PC-9 (cell line): ENCODE results near the gene IVNS1ABP. TPM values are rescaled to one million over a fixed set of nuclear protein-coding genes. Genes with fewer than 3 reads are reported as not detected.
A peak's percentile ranks its signal among the peaks of the same experiment; 100 is the strongest.
"Not testable (repeated sequence)": the region's sequence is repeated elsewhere in the genome, so short reads cannot be mapped to it uniquely, and the experiment has no call there.

Source experiments
- Bru-seq: library from RNA; stranded (reverse); fragments of 400-500 nt; gene quantifications from one replicate; lab custom pipeline; 2021; lab: Mats Ljungman, UMichigan
- BruChase-seq, 2 experiments: library from RNA; stranded (reverse); fragments of 400-500 nt; gene quantifications; one replicate each; lab custom pipeline; 2021; lab: Mats Ljungman, UMichigan
- BruUV-seq: library from RNA; stranded (reverse); fragments of 400-500 nt; replicated peaks from 2 replicates; lab custom pipeline; 2021; lab: Mats Ljungman, UMichigan
- CTCF ChIA-PET: fragments of 300-600 bp; sonication (Branson Sonifier 250); formaldehyde crosslinking; loops from one replicate; lab custom pipeline; 2022; ENCODE audit warnings: antibody characterized with exemption; lab: Charles Lee
- POLR2A ChIA-PET: fragments of 300-600 bp; sonication (Branson Sonifier 250); formaldehyde crosslinking; loops from one replicate; lab custom pipeline; 2022; ENCODE audit warnings: antibody characterized with exemption; ENCODE audit not compliant: unreplicated experiment; lab: Charles Lee
- DNase-seq, 2 experiments: peaks; one replicate each; pipeline versions ENCODE4 v3.0.0 to v3.0.0-alpha.2; 2015 to 2022; ENCODE audit warnings: mixed read lengths in 1 of 2
- H2AFZ ChIP-seq: fragments of 200-600 bp; sonication (generic); 2 replicates; pipeline ENCODE4 v1.8.1; 2017; ENCODE audit warnings: antibody characterized with exemption
- H3F3A ChIP-seq: fragments of 200-600 bp; sonication (generic); 2 replicates; pipeline ENCODE4 v1.8.1; 2017; ENCODE audit warnings: antibody characterized with exemption, mild to moderate bottlenecking, low read depth; ENCODE audit not compliant: insufficient read depth
- H3K27ac ChIP-seq: fragments of 200-600 bp; sonication (generic); 2 replicates; pipeline ENCODE4 v1.6.1; 2016; ENCODE audit warnings: mixed run types
- H3K27me3 ChIP-seq: fragments of 200-600 bp; sonication (generic); 2 replicates; pipeline ENCODE4 v1.6.1; 2016; ENCODE audit warnings: low read depth, mixed run types; ENCODE audit not compliant: insufficient read depth
- H3K36me3 ChIP-seq: fragments of 200-600 bp; sonication (generic); 2 replicates; pipeline ENCODE4 v1.6.1; 2016; ENCODE audit warnings: low read depth, mixed run types
- H3K4me1 ChIP-seq: fragments of 200-600 bp; sonication (generic); replicated peaks from 2 replicates; pipeline ENCODE4 v1.6.1; 2016; ENCODE audit warnings: mixed run types; ENCODE audit not compliant: insufficient read depth
- H3K4me2 ChIP-seq: fragments of 200-600 bp; sonication (generic); 2 replicates; pipeline ENCODE4 v1.6.1; 2017; ENCODE audit warnings: mixed run types
- H3K4me3 ChIP-seq: fragments of 200-600 bp; sonication (generic); 2 replicates; pipeline ENCODE4 v1.6.1; 2016; ENCODE audit warnings: mixed run types
- H3K79me2 ChIP-seq: fragments of 200-600 bp; sonication (generic); 2 replicates; pipeline ENCODE4 v1.6.1; 2017; ENCODE audit warnings: low read depth, mixed run types
- H3K9me2 ChIP-seq: fragments of 200-600 bp; sonication (generic); 2 replicates; pipeline ENCODE4 v1.8.1; 2017; ENCODE audit warnings: mild to moderate bottlenecking; ENCODE audit not compliant: insufficient read depth
- H3K9me3 ChIP-seq: fragments of 200-600 bp; sonication (generic); 2 replicates; pipeline ENCODE4 v1.8.1; 2016; ENCODE audit warnings: low read depth; ENCODE audit not compliant: insufficient read depth
- H4K20me1 ChIP-seq: fragments of 200-600 bp; sonication (generic); 2 replicates; pipeline ENCODE4 v1.8.1; 2017; ENCODE audit not compliant: insufficient read depth
- EZH2 ChIP-seq: fragments of 200-600 bp; sonication (generic); IDR thresholded peaks from 2 replicates; pipeline ENCODE4 v1.8.0; 2017; ENCODE audit warnings: antibody characterized with exemption, low read depth
- intact Hi-C: fragments of 100-400 bp; cut with micrococcal nuclease; formaldehyde crosslinking; loops from one replicate; pipeline ENCODE4 v1.10.0; 2022; ENCODE audit not compliant: unreplicated experiment
- long read RNA-seq: library from polyadenylated mRNA; stranded (forward); transcript quantifications from one replicate; pipeline ENCODE4 v2.0.0, GENCODE V29; 2022
- total RNA-seq: library from RNA; stranded (reverse); gene quantifications from 2 replicates; pipeline ENCODE4 v1.2.3, GENCODE V29; 2021
- TF ChIP-seq, protein P1 (sequence below): fragments of 200-600 bp; sonication (generic); conservative IDR thresholded peaks from 2 replicates; pipeline ENCODE4 v1.6.1; 2017; ENCODE audit warnings: mixed run types, antibody characterized with exemption, mild to moderate bottlenecking, moderate library complexity

The IVNS1ABP gene
- total RNA-seq: 38.8 and 44.3 TPM in 2 replicates
- percentile 96 among the genes with signal in this experiment for Bru-seq, nascent RNA
- BruChase-seq, experiment 1, labeled RNA remaining after a 2-hour chase: percentile 97 among the genes with signal in this experiment
- BruChase-seq, experiment 2, labeled RNA remaining after a 6-hour chase: percentile 97 among the genes with signal in this experiment
- long read RNA-seq, full-length matches to known transcripts: 47 of 64 reads
- long read RNA-seq, partial matches to known transcripts: 6 of 64 reads
- long read RNA-seq, other reads (novel, unspliced or antisense): 11 of 64 reads

DNA sequence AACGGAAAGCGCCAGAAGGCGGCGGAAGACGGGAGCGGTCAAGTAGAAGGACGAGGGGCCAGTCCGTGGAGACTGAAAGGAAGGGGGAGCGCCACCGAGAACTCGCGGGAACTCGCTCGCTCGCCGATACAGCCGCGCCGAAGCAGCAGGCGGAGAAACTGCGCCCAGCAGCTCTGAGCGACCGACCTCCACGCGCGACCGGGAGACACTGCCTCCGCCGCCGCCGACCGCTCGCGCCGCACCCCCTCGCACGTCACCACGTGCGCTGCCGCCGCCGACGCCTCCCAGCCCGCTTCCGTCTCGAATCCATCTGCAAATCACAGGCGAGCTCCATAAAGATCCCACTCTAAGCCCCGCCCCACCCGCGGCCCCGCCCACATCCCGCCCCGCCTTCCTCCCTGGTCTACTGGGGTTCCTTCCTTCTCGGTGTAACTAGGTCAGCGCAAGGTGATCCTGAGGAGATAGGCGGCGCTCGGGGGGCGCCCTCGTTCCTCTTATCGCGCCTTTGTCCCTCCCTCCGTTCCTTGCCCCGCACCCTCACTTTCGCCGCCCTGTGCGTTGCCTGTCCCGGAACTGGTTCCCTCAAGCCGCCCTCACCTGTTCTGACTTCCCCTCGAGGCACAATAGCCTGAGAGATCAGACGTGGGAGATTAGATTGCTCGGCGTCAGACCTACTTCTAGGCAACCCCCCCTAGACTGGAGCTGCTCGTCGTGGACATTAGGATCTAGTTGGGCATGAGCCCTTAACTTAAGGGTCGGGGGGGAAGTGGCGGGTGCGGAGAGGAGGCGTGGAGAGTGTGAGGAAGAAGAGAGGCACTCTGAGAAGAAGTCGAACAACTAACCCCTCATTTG lies at the start of gene IVNS1ABP:
Gene IVNS1ABP (minus strand): TSS at position 210 of the 852 bp plus-strand sequence. CDS start 7,750 bp downstream, outside the sequence.
- Histone ChIP-seq H3K27me3 (no peaks in the 10 kb centered on the region), H3K4me3 (peak within 1 kb of the TSS; percentile 97), H4K20me1 (peaks cover 35% of the 10 kb centered on the region), H3K4me1 (peaks cover 37% of the 10 kb centered on the region), H3K4me2 (peak within 1 kb of the TSS; percentile 97), H3F3A (peaks cover 9% of the 10 kb centered on the region; the same call in 1 of the 2 replicates), H3K79me2 (peaks cover 46% of the 10 kb centered on the region), H3K9me2 (no peaks in the 10 kb centered on the region), H3K9me3 (no peaks in the 10 kb centered on the region), H3K27ac (peak within 1 kb of the TSS; percentile 94), H2AFZ (peak within 1 kb of the TSS; percentile 94), H3K36me3 (0 out of 2 replicates have a peak, but pooled peaks cover 1% of the 10 kb centered on the region)
- DNase-seq: peak; percentile 91 to 95
- ChIA-PET CTCF (interaction anchor here (0.6 to 1.2 kb wide), 9 partner anchors 49 to 364 kb away, joined by 3 to 12 read pairs (median 3); no protein-coding TSS in a partner anchor), POLR2A (interaction anchor here (0.5 to 1.0 kb wide), 10 partner anchors 24 to 1949 kb away, joined by 3 to 16 read pairs (median 5); no protein-coding TSS in a partner anchor)
- no peak for TF ChIP-seq EZH2
- TF ChIP-seq, protein P1, sequence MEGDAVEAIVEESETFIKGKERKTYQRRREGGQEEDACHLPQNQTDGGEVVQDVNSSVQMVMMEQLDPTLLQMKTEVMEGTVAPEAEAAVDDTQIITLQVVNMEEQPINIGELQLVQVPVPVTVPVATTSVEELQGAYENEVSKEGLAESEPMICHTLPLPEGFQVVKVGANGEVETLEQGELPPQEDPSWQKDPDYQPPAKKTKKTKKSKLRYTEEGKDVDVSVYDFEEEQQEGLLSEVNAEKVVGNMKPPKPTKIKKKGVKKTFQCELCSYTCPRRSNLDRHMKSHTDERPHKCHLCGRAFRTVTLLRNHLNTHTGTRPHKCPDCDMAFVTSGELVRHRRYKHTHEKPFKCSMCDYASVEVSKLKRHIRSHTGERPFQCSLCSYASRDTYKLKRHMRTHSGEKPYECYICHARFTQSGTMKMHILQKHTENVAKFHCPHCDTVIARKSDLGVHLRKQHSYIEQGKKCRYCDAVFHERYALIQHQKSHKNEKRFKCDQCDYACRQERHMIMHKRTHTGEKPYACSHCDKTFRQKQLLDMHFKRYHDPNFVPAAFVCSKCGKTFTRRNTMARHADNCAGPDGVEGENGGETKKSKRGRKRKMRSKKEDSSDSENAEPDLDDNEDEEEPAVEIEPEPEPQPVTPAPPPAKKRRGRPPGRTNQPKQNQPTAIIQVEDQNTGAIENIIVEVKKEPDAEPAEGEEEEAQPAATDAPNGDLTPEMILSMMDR: peak; percentile 33; the same call in 1 of the 2 replicates
- intact Hi-C loops: loop anchor here (1.0 to 10.0 kb wide), 8 partner anchors 124 to 918 kb away; partner anchors contain the start of gene SWT1
- BruUV-seq: no TSS peak

DNA sequence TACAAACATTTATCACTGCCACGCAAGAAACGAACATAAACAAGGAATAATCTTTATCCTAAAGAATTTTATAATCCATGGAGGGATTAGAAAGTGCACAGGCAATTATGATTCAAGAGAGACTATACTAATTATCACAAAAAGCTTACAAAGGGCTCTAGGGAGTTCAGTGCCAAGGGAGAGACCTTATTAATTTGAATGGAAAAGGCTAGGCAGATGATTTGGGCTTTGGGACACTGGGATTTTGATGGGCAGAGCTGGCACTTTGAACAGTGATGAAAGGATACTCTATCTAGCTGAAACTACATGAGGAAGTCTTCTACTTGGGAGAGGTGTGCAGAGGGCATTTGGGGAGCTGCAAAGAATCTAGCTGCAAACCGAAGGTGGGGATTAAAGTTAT lies 48.9 kb upstream of the IVNS1ABP start:
- no peak overlapping the region for H3K27ac ChIP-seq
- H3K36me3 ChIP-seq: no peaks in the 10 kb centered on the region
- H4K20me1 ChIP-seq: no peaks in the 10 kb centered on the region
- intact Hi-C loops: no loop called here
- no peaks in the 10 kb centered on the region for H3K27me3 ChIP-seq
- DNase-seq: no peak
- H3F3A ChIP-seq: no peaks in the 10 kb centered on the region
- ChIA-PET POLR2A (interaction anchor here (0.6 kb wide), 1 partner anchor 291 kb away, joined by 5 read pairs; no protein-coding TSS in a partner anchor), CTCF (interaction anchor here (0.7 kb wide), 1 partner anchor 603 kb away, joined by 4 read pairs; no protein-coding TSS in a partner anchor)
- TF ChIP-seq, protein P1: no peak
- no peak for TF ChIP-seq EZH2
- no peak overlapping the region for H3K4me3 ChIP-seq
- no peaks in the 10 kb centered on the region for H3K4me1 ChIP-seq
- no peak overlapping the region for H2AFZ ChIP-seq
- no peaks in the 10 kb centered on the region for H3K79me2 ChIP-seq
- H3K9me3 ChIP-seq: no peaks in the 10 kb centered on the region
- no peaks in the 10 kb centered on the region for H3K9me2 ChIP-seq
- BruUV-seq: no TSS peak
- no peak overlapping the region for H3K4me2 ChIP-seq

DNA sequence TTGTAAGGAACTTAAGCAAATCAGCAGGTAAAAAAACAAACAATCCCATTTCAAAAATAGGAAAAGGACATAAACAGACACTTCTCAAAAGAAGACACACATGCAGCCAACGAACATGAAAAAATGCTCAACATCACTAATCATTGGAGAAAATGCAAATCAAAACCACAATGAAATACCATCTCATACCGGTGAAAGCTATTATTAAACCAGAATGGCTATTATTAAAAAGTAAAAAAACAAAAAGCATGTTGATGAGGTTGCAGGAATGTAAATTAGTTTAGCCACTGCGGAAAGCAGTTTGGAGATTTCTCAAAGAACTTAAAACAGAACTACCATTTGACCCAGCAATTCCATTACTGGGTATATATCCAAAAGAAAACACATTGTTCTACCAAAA lies 47.5 kb upstream of the IVNS1ABP start:
- H3K27ac ChIP-seq, H3K9me3 ChIP-seq, POLR2A ChIA-PET, H3K4me1 ChIP-seq, H3K4me3 ChIP-seq, H3K36me3 ChIP-seq, DNase-seq, H3K9me2 ChIP-seq, H2AFZ ChIP-seq, H3K79me2 ChIP-seq, intact Hi-C loops, H3K27me3 ChIP-seq, CTCF ChIA-PET, H4K20me1 ChIP-seq, BruUV-seq, H3K4me2 ChIP-seq, H3F3A ChIP-seq: not testable (repeated sequence)
